K562 (cell line): Measurements from ENCODE around the gene CCK.

Source experiments
- FOSL1 ChIP-seq: fragments of 200-800 bp; sonication (Bioruptor generic); conservative IDR thresholded peaks from 2 replicates; pipeline ENCODE4 v1.6.1; 2016; ENCODE audit warnings: missing genetic modification characterization, missing compliant biosample characterization
- ZNF263 ChIP-seq: sonication (generic); formaldehyde crosslinking; IDR thresholded peaks from 2 replicates; pipeline ENCODE4 v1.8.0; 2022; ENCODE audit warnings: mild to moderate bottlenecking, missing genetic modification reagents, borderline replicate concordance

DNA sequence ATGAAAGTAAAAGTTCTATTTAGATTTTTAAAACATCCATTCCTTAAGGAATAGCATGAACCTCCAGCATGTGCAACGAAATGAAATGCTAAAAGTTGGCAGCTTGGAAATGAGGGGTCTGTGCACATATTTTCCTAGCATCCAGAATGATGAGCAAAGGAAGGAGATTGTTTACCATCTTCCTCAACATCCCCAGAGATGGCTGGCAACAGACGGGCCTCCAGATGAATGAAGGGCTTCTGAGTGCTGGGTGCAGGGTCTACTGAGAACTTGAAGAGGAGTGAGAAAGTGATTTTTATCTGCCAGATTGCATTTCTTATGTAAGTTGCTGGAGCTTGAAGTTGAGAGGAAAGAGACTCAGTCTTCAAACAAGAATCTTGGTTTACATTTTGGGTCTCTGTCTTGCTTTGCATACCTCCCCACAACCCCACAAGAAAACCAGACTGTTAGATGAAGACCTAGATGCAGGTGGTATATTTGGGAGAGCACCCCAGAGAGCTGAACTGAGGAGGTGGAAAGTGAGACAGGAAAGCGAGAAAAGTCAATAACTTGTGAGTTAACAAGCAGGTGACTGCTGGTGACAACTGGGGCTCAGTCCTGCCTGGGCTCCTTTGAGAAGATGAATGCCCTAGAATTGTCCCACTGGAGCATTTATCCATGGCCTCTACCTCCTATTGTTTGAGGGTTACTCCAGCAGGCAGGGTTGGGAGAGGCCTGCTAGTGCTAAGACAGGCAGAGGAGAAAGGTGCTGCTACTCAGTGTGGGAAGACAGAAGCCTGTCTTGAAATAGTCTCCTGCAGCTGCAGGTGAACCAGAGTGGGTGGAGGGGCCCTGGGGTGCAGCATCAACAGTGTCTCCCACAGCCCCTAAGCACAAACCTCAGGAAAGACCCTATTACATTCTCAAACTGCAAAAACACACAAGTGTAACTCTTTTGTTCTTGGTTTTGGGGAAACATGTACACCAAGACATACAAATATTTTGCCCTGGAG lies 10.5 kb upstream of the CCK start:
- TF ChIP-seq ZNF263 (CRISPR knock-in tag), result no peak
- TF ChIP-seq FOSL1, result no peak
